ENCODE measurements around the gene PUSL1.

PUSL1 gene

GRCh38 chr1:1328254-1328653 is 19.9 kb downstream of the PUSL1 start:
- no peak for TF ChIP-seq CTCF (IDR thresholded peaks at IDR 0.05; ENCODE audit: low read depth, low read length)
- Histone ChIP-seq H3K9me3 (no peaks in the 10 kb centered on the region), H3K36me3 (peaks cover 4% of the 10 kb centered on the region), H3K4me3 (ENCODE audit: low read depth, low read length) (no peak overlapping the region), H3K4me1 (no peaks in the 10 kb centered on the region; the same call in 1 of the 2 replicates), H3K27me3 (peaks cover 19% of the 10 kb centered on the region)
- DNase-seq, result no peak

GRCh38 chr1:1329304-1330210 is 21.2 kb downstream of the PUSL1 start:
- TF ChIP-seq CTCF (IDR thresholded peaks at IDR 0.05; ENCODE audit: low read depth, low read length), result no peak
- DNase-seq, result no peak
- no peaks in the 10 kb centered on the region; the same call in 1 of the 2 replicates for H3K36me3 ChIP-seq

GRCh38 chr1:1330366-1331067 is 22.1 kb downstream of the PUSL1 start:
- TF ChIP-seq CTCF (IDR thresholded peaks at IDR 0.05; ENCODE audit: low read depth, low read length), result no peak
- no peak for DNase-seq
- Histone ChIP-seq H3K4me1 (no peaks in the 10 kb centered on the region), H3K4me3 (ENCODE audit: low read depth, low read length) (no peak overlapping the region), H3K36me3 (peaks cover 6% of the 10 kb centered on the region; the same call in 1 of the 2 replicates), H3K9me3 (no peaks in the 10 kb centered on the region), H3K27me3 (peaks cover 19% of the 10 kb centered on the region)

More at GRCh38 chr1:1329304-1330210, 21.2 kb downstream of the PUSL1 start:
- Histone ChIP-seq H3K27me3 (peaks cover 19% of the 10 kb centered on the region), H3K4me3 (ENCODE audit: low read depth, low read length) (no peak overlapping the region), H3K4me1 (no peaks in the 10 kb centered on the region), H3K9me3 (no peaks in the 10 kb centered on the region)

GRCh38 chr1:1331068-1331965 is 22.9 kb downstream of the PUSL1 start, which contains the start of gene TAS1R3:
Gene TAS1R3, plus strand, starts transcription at chr1:1331280. Its CDS starts 66 bp downstream, at chr1:1331346.
- H3K27me3 ChIP-seq, result peaks cover 19% of the 10 kb centered on the region
- TF ChIP-seq CTCF (IDR thresholded peaks at IDR 0.05; ENCODE audit: low read depth, low read length), result no peak
- H3K4me1 ChIP-seq, result no peaks in the 10 kb centered on the region
- H3K36me3 ChIP-seq, result peaks cover 8% of the 10 kb centered on the region
- DNase-seq, result no peak
- H3K9me3 ChIP-seq, result no peaks in the 10 kb centered on the region
- H3K4me3 ChIP-seq (ENCODE audit: low read depth, low read length), result no peak within 1 kb of the TSS

GRCh38 chr1:1332031-1332755 is 23.8 kb downstream of the PUSL1 start:
- no peak for DNase-seq

More at GRCh38 chr1:1332031-1332755, 23.8 kb downstream of the PUSL1 start:
- peaks cover 12% of the 10 kb centered on the region for H3K36me3 ChIP-seq
- H3K4me3 ChIP-seq (ENCODE audit: low read depth, low read length), result no peak overlapping the region
- H3K27me3 ChIP-seq, result peaks cover 19% of the 10 kb centered on the region
- no peaks in the 10 kb centered on the region for H3K9me3 ChIP-seq
- no peak for TF ChIP-seq CTCF (IDR thresholded peaks at IDR 0.05; ENCODE audit: low read depth, low read length)
- no peaks in the 10 kb centered on the region for H3K4me1 ChIP-seq

Data from BE2C (cell line).